Left lung (tissue), 10 donors: Measurements from ENCODE around the gene SLC35G6. TPM values are rescaled to one million over a fixed set of nuclear protein-coding genes. Genes with fewer than 3 reads are reported as not detected.

ENCODE experiments used
- ATAC-seq: fragments of 200-7000 bp; cut with Tn5 transposase; one replicate; pipeline ENCODE4 v1.9.1; 2020; ENCODE audit warnings: moderate library complexity
- DNase-seq, 4 donors: peaks; one replicate each; pipeline ENCODE4 v3.0.0-alpha.2; 2013 to 2020
- H3K27ac ChIP-seq, 2 donors: fragments of 200-600 bp; sonication (generic) in 1 of 2; one replicate each; pipeline versions ENCODE4 v1.5.0 to v1.8.0; 2020 to 2021
- H3K27me3 ChIP-seq, 2 donors: fragments of 200-600 bp; sonication (generic) in 1 of 2; one replicate each; pipeline versions ENCODE4 v1.5.0 to v1.8.0; 2020 to 2021
- H3K36me3 ChIP-seq, 2 donors: fragments of 200-600 bp; sonication (generic) in 1 of 2; one replicate each; pipeline versions ENCODE4 v1.5.0 to v1.8.0; 2020 to 2021
- H3K4me1 ChIP-seq, 2 donors: fragments of 200-600 bp; one replicate each; pipeline ENCODE4 v1.8.0; 2021
- H3K4me3 ChIP-seq, 2 donors: fragments of 200-600 bp; sonication (generic) in 1 of 2; one replicate each; pipeline versions ENCODE4 v1.5.0 to v1.8.0; 2020 to 2021; ENCODE audit warnings: mild to moderate bottlenecking in 1 of 2
- H3K9me3 ChIP-seq, 2 donors: fragments of 200-600 bp; sonication (generic) in 1 of 2; one replicate each; pipeline versions ENCODE4 v1.5.0 to v1.8.0; 2020 to 2021
- CTCF ChIP-seq, 2 donors: fragments of 200-600 bp; sonication (generic) in 1 of 2; IDR thresholded peaks; one replicate each; pipeline versions ENCODE4 v1.5.0 to v1.8.0; 2021; ENCODE audit warnings: antibody characterized with exemption in 2 of 2
- intact Hi-C, 2 donors: fragments of 100-400 bp; cut with DNase I; formaldehyde crosslinking; loops; one replicate each; pipeline versions ENCODE4 v1.11.2 to v1.14.2; 2022
- polyA plus RNA-seq, 6 donors: library from polyadenylated mRNA; unstranded; fragments of 120-200 nt; gene quantifications; one replicate each; pipeline ENCODE4 v1.2.1, GENCODE V29; 2013; ENCODE audit not compliant: insufficient read length in 6 of 6
- total RNA-seq, 2 donors: library from RNA; stranded (reverse); fragmentation: NEBNext Ultra II Directional; extraction: Animal tissue kit (Norgen Biotek cat#: 25700); gene quantifications; one replicate each; pipeline ENCODE4 v1.2.1, GENCODE V29; 2021
- donor health status: DM: no; HTN: yes; CAD: no.
- donor health status: DM: no; HTN: no; CAD: no.

The SLC35G6 gene
- total and polyA plus RNA-seq, 8 donors: 0.17 to 0.35 (median 0.35) TPM; not detected in 2

GRCh38 chr17:7499161-7499560 lies 17.9 kb downstream of the SLC35G6 start:
- no peaks in the 10 kb centered on the region for H3K4me1 ChIP-seq
- H3K4me3 ChIP-seq: no peak overlapping the region
- H3K36me3 ChIP-seq: peaks cover 2 to 87% of the 10 kb centered on the region in 2 donors
- intact Hi-C loops: no loop called here
- TF ChIP-seq CTCF (IDR thresholded peaks at IDR 0.05): no peak
- no peak overlapping the region for H3K27ac ChIP-seq
- ATAC-seq (no peak), DNase-seq (no peak)
- H3K27me3 ChIP-seq: no peaks in the 10 kb centered on the region
- H3K9me3 ChIP-seq: no peaks in the 10 kb centered on the region

- Histone ChIP-seq H3K4me1 (no peaks in the 10 kb centered on the region), H3K9me3 (no peaks in the 10 kb centered on the region), H3K27ac (no peak overlapping the region), H3K36me3 (peaks cover 2 to 100% of the 10 kb centered on the region in 2 donors), H3K4me3 (no peak overlapping the region), H3K27me3 (no peaks in the 10 kb centered on the region)
- TF ChIP-seq CTCF (IDR thresholded peaks at IDR 0.05): no peak
- intact Hi-C loops: no loop called here
- DNase-seq (no peak), ATAC-seq (no peak)
Observed at GRCh38 chr17:7501729-7502128, 20.5 kb downstream of the SLC35G6 start.

GRCh38 chr17:7502171-7502847 lies 21.1 kb downstream of the SLC35G6 start:
- H3K27me3 ChIP-seq: no peaks in the 10 kb centered on the region
- H3K9me3 ChIP-seq: no peaks in the 10 kb centered on the region
- no peak overlapping the region for H3K4me3 ChIP-seq
- DNase-seq (no peak), ATAC-seq (no peak)
- no peak overlapping the region for H3K27ac ChIP-seq
- TF ChIP-seq CTCF (IDR thresholded peaks at IDR 0.05): no peak
- H3K4me1 ChIP-seq: no peaks in the 10 kb centered on the region
- intact Hi-C loops: no loop called here
- peaks cover 2 to 100% of the 10 kb centered on the region in 2 donors for H3K36me3 ChIP-seq

GRCh38 chr17:7502987-7503386 lies 21.7 kb downstream of the SLC35G6 start:
- no peak overlapping the region for H3K27ac ChIP-seq
- H3K27me3 ChIP-seq: no peaks in the 10 kb centered on the region
- H3K4me1 ChIP-seq: no peaks in the 10 kb centered on the region
- peaks cover 2 to 100% of the 10 kb centered on the region in 2 donors for H3K36me3 ChIP-seq
- intact Hi-C loops: no loop called here
- no peak overlapping the region for H3K4me3 ChIP-seq
- no peak for DNase-seq
- ATAC-seq: no peak
- no peaks in the 10 kb centered on the region for H3K9me3 ChIP-seq
- TF ChIP-seq CTCF (IDR thresholded peaks at IDR 0.05): no peak

GRCh38 chr17:7503521-7503920 lies 22.3 kb downstream of the SLC35G6 start:
- intact Hi-C loops: no loop called here
- Histone ChIP-seq H3K4me1 (no peaks in the 10 kb centered on the region), H3K36me3 (peaks cover 2 to 100% of the 10 kb centered on the region in 2 donors), H3K4me3 (no peak overlapping the region), H3K27me3 (no peaks in the 10 kb centered on the region), H3K9me3 (no peaks in the 10 kb centered on the region), H3K27ac (no peak overlapping the region)
- TF ChIP-seq CTCF (IDR thresholded peaks at IDR 0.05): no peak
- no peak for DNase-seq
- ATAC-seq: no peak
